ENCODE measurements around the gene MRTO4. TPM values are rescaled to one million over a fixed set of nuclear protein-coding genes. Genes with fewer than 3 reads are reported as not detected.
"Not testable (repeated sequence)": the region's sequence is repeated elsewhere in the genome, so short reads cannot be mapped to it uniquely, and the experiment has no call there.

The MRTO4 gene
- polyA plus RNA-seq, 1 of the 3 experiments (the other 2 are of a cell fraction) = 48.4 TPM

GRCh38 chr1:19283891-19284290 is 32.3 kb downstream of the MRTO4 start:
- CTCF ChIA-PET = interaction anchor here (0.8 to 1.2 kb wide), 2 partner anchors 58 to 370 kb away, joined by 3 read pairs; no protein-coding TSS in a partner anchor

DNA sequence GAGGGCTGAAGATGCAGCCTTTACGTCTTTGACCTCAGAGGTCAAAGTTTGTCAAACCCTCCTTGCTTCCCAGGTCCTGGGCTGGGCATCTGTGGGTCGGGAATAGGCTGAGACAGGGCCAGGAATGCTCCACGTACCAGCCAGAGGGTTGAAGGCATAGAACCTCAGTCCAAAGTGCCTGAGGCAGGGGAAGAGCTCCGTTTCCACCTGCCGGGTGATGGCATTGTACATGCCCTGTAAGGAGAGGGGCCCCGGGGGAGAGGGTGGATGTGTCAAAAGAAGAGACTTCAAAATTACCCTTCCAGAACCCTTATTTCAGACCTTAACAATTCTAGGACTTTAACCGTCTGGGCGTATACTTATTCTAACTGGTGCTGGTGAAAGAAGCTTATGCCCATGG is 33.3 kb downstream of the MRTO4 start:
- no peak for DNase-seq
- ChIA-PET POLR2A (no interaction called here), CTCF (interaction anchor here (1.2 kb wide), 1 partner anchor 369 kb away, joined by 3 read pairs; no protein-coding TSS in a partner anchor)
- no peaks in the 10 kb centered on the region for H3K4me1 ChIP-seq (ENCODE audit: control insufficient read depth in 1 of 2, insufficient read depth in 2 of 2, low read depth in 1 of 2, low read length in 1 of 2)
- no peak overlapping the region for H3K4me2 ChIP-seq
- TF ChIP-seq POLR2AphosphoS5 (IDR thresholded peaks at IDR 0.05; ENCODE audit: low read depth, low read length) (no peak), TEAD4 (IDR thresholded peaks at IDR 0.05; ENCODE audit: borderline replicate concordance, insufficient read depth) (no peak), RCOR1 (IDR thresholded peaks at IDR 0.05; ENCODE audit: low read length) (no peak), MEF2A (IDR thresholded peaks at IDR 0.05; ENCODE audit: borderline replicate concordance, low read depth) (no peak), EP300 (IDR thresholded peaks at IDR 0.05; ENCODE audit: borderline replicate concordance in 1 of 2, low read depth in 1 of 2, low read length in 1 of 2) (no peak), JUND (IDR thresholded peaks at IDR 0.05) (no peak), SIN3A (IDR thresholded peaks at IDR 0.05; ENCODE audit: borderline replicate concordance, low read depth, low read length) (no peak), YY1 (IDR thresholded peaks at IDR 0.05; ENCODE audit: low read depth) (no peak)
- no peak overlapping the region for H3K27ac ChIP-seq (ENCODE audit: low read depth in 2 of 2, low read length in 1 of 2)
- 85% methylated on average over 8 of the region's 8 CpGs for WGBS (ENCODE audit: low lambda C conversion rate)
- H3K36me3 ChIP-seq (replicated peaks in 1 of 2; ENCODE audit: control insufficient read depth in 1 of 2, insufficient read depth in 2 of 2, low read length in 1 of 2) = peaks cover 0 to 5% of the 10 kb centered on the region in 2 experiments
- no peak overlapping the region for H3K4me3 ChIP-seq (ENCODE audit: low read depth in 2 of 2, low read length in 1 of 2)
- H3K9me3 ChIP-seq = no peaks in the 10 kb centered on the region
- no peaks in the 10 kb centered on the region for H3F3A ChIP-seq (replicated peaks; ENCODE audit: insufficient read depth)
- H2AFZ ChIP-seq (ENCODE audit: low read depth) = no peak overlapping the region
- H3K9me2 ChIP-seq = no peaks in the 10 kb centered on the region
- no peaks in the 10 kb centered on the region for H3K79me2 ChIP-seq (ENCODE audit: insufficient read depth)
- H3K27me3 ChIP-seq (ENCODE audit: insufficient read depth) = no peaks in the 10 kb centered on the region
- no peak overlapping the region for H3K9ac ChIP-seq
- H4K20me1 ChIP-seq (ENCODE audit: insufficient read depth) = no peaks in the 10 kb centered on the region

More at GRCh38 chr1:19283891-19284290, 32.3 kb downstream of the MRTO4 start:
- DNase-seq = no peak
- Histone ChIP-seq H3K4me1 (ENCODE audit: control insufficient read depth in 1 of 2, insufficient read depth in 2 of 2, low read depth in 1 of 2, low read length in 1 of 2) (no peaks in the 10 kb centered on the region), H3K9me3 (no peaks in the 10 kb centered on the region), H3F3A (replicated peaks; ENCODE audit: insufficient read depth) (no peaks in the 10 kb centered on the region), H4K20me1 (ENCODE audit: insufficient read depth) (no peaks in the 10 kb centered on the region), H3K27ac (ENCODE audit: low read depth in 2 of 2, low read length in 1 of 2) (no peak overlapping the region), H3K4me3 (ENCODE audit: low read depth in 2 of 2, low read length in 1 of 2) (no peak overlapping the region), H2AFZ (ENCODE audit: low read depth) (no peak overlapping the region), H3K27me3 (ENCODE audit: insufficient read depth) (no peaks in the 10 kb centered on the region), H3K79me2 (ENCODE audit: insufficient read depth) (no peaks in the 10 kb centered on the region), H3K4me2 (no peak overlapping the region), H3K9ac (no peak overlapping the region), H3K9me2 (no peaks in the 10 kb centered on the region), H3K36me3 (replicated peaks in 1 of 2; ENCODE audit: control insufficient read depth in 1 of 2, insufficient read depth in 2 of 2, low read length in 1 of 2) (no peaks in the 10 kb centered on the region)
- TF ChIP-seq EZH2phosphoT487 (IDR thresholded peaks at IDR 0.05; ENCODE audit: borderline replicate concordance, low read depth) (no peak), RFX5 (IDR thresholded peaks at IDR 0.05; ENCODE audit: low read length) (no peak), POLR2AphosphoS5 (IDR thresholded peaks at IDR 0.05; ENCODE audit: low read depth, low read length) (no peak), FOXJ3 (CRISPR knock-in tag; IDR thresholded peaks at IDR 0.05) (no peak), GABPA (IDR thresholded peaks at IDR 0.05; ENCODE audit: low read depth) (no peak), TCF12 (IDR thresholded peaks at IDR 0.05) (no peak), EP300 (IDR thresholded peaks at IDR 0.05; ENCODE audit: borderline replicate concordance in 1 of 2, low read depth in 1 of 2, low read length in 1 of 2) (no peak), GATA2 (CRISPR knock-in tag; IDR thresholded peaks at IDR 0.05) (no peak), MAX (IDR thresholded peaks at IDR 0.05; ENCODE audit: low read depth) (no peak), ZBTB33 (IDR thresholded peaks at IDR 0.05; ENCODE audit: borderline replicate concordance, low read depth) (no peak), NRF1 (IDR thresholded peaks at IDR 0.05; ENCODE audit: low read depth, low read length) (no peak)
- POLR2A ChIA-PET = no interaction called here
- WGBS (ENCODE audit: low lambda C conversion rate) = 96% methylated on average over 6 of the region's 9 CpGs

GRCh38 chr1:19285366-19285765 is 33.8 kb downstream of the MRTO4 start:
- H3K27ac ChIP-seq (ENCODE audit: low read depth in 2 of 2, low read length in 1 of 2); H3K4me1 ChIP-seq (ENCODE audit: control insufficient read depth in 1 of 2, insufficient read depth in 2 of 2, low read depth in 1 of 2, low read length in 1 of 2); H3K9ac ChIP-seq; DNase-seq; H3K4me3 ChIP-seq (ENCODE audit: low read depth in 2 of 2, low read length in 1 of 2); H3K27me3 ChIP-seq (ENCODE audit: insufficient read depth); H4K20me1 ChIP-seq (ENCODE audit: insufficient read depth); H3F3A ChIP-seq (replicated peaks; ENCODE audit: insufficient read depth); POLR2A ChIA-PET; H3K9me2 ChIP-seq; H3K36me3 ChIP-seq (replicated peaks in 1 of 2; ENCODE audit: control insufficient read depth in 1 of 2, insufficient read depth in 2 of 2, low read length in 1 of 2); H2AFZ ChIP-seq (ENCODE audit: low read depth); H3K9me3 ChIP-seq; H3K4me2 ChIP-seq; CTCF ChIA-PET; H3K79me2 ChIP-seq (ENCODE audit: insufficient read depth): not testable (repeated sequence)
- 91% methylated on average over 3 of the region's 3 CpGs for WGBS (ENCODE audit: low lambda C conversion rate)

DNA sequence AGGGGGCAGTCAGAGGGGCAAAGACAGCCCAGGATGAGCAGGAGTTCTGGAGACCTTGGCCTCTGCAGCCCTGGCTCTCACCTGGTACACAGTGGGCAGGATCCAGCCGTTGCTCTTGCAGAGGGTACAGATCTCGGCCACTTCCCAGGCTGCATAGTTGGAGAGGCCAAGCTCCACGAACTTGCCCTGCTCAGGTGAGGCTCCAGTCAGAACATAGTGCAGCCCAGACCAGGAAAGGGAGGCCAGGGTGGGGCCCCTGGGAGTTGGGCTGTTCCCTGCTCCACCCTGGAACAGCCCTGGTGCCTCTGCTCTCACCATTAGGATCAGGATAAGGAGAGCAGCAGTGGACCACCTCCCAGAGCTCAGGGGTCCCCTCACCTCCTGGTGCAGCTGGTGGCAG is 34.2 kb downstream of the MRTO4 start:
- H3F3A ChIP-seq (replicated peaks; ENCODE audit: insufficient read depth); CTCF ChIA-PET; H3K27ac ChIP-seq (ENCODE audit: low read depth in 2 of 2, low read length in 1 of 2); H4K20me1 ChIP-seq (ENCODE audit: insufficient read depth); H3K4me2 ChIP-seq; H3K27me3 ChIP-seq (ENCODE audit: insufficient read depth); H3K4me1 ChIP-seq (ENCODE audit: control insufficient read depth in 1 of 2, insufficient read depth in 2 of 2, low read depth in 1 of 2, low read length in 1 of 2); POLR2A ChIA-PET; H3K79me2 ChIP-seq (ENCODE audit: insufficient read depth); H3K36me3 ChIP-seq (replicated peaks in 1 of 2; ENCODE audit: control insufficient read depth in 1 of 2, insufficient read depth in 2 of 2, low read length in 1 of 2); H3K9me2 ChIP-seq; H3K9me3 ChIP-seq; H3K9ac ChIP-seq; H2AFZ ChIP-seq (ENCODE audit: low read depth); H3K4me3 ChIP-seq (ENCODE audit: low read depth in 2 of 2, low read length in 1 of 2); DNase-seq: not testable (repeated sequence)
- WGBS (ENCODE audit: low lambda C conversion rate) = no CpG with 5 or more reads among the region's 3 CpGs

Measured in SK-N-SH (cell line).